Islet precursor cell (in vitro differentiated cells): ENCODE data around the gene PGBD2.
"Not testable (repeated sequence)": the region's sequence is repeated elsewhere in the genome, so short reads cannot be mapped to it uniquely, and the experiment has no call there.

Source experiments
- DNase-seq: peaks from one replicate; pipeline ENCODE4 v3.0.0-alpha.2; 2018

PGBD2 gene

GRCh38 chr1:248906009-248906752 is at the start of gene PGBD2:
PGBD2 (plus strand) TSS chr1:248906235; CDS start chr1:248913863, 7,628 bp downstream.
- DNase-seq: peak; percentile 98

GRCh38 chr1:248857201-248857600 is 48.8 kb upstream of the PGBD2 start:
- no peak for DNase-seq

- no peak for DNase-seq
Measured at GRCh38 chr1:248857749-248858095, 48.3 kb upstream of the PGBD2 start.

- DNase-seq: peak; percentile 95
Measured at GRCh38 chr1:248858096-248858890, 47.7 kb upstream of the PGBD2 start.

- DNase-seq: peak; percentile 98
Measured at GRCh38 chr1:248858891-248859889, 46.8 kb upstream of the PGBD2 start, which contains the start of gene ZNF692. ZNF692 (minus strand) TSS chr1:248859085; CDS start chr1:248858309, 776 bp downstream.

- DNase-seq: no peak
Measured at GRCh38 chr1:248860007-248860406, 46.0 kb upstream of the PGBD2 start.

- no peak for DNase-seq
Measured at GRCh38 chr1:248861616-248862015, 44.4 kb upstream of the PGBD2 start.

- no peak for DNase-seq
Measured at GRCh38 chr1:248862695-248862997, 43.4 kb upstream of the PGBD2 start.

- DNase-seq: peak; percentile 93
Measured at GRCh38 chr1:248862998-248863881, 42.8 kb upstream of the PGBD2 start.

GRCh38 chr1:248871837-248872401 is 34.1 kb upstream of the PGBD2 start:
- DNase-seq: no peak

- peak; percentile 96 for DNase-seq
Measured at GRCh38 chr1:248872752-248873408, 33.2 kb upstream of the PGBD2 start.

GRCh38 chr1:248873409-248873992 is 32.5 kb upstream of the PGBD2 start:
- DNase-seq: peak; percentile 99

GRCh38 chr1:248873993-248874533 is 32.0 kb upstream of the PGBD2 start:
- DNase-seq: peak; percentile 90

GRCh38 chr1:248881261-248881660 is 24.8 kb upstream of the PGBD2 start:
- DNase-seq: no peak

- DNase-seq: not testable (repeated sequence)
Measured at GRCh38 chr1:248882427-248882826, 23.6 kb upstream of the PGBD2 start.

GRCh38 chr1:248884632-248885295 is 21.3 kb upstream of the PGBD2 start:
- no peak for DNase-seq

GRCh38 chr1:248885646-248886045 is 20.4 kb upstream of the PGBD2 start:
- DNase-seq: no peak

GRCh38 chr1:248886237-248886895 is 19.7 kb upstream of the PGBD2 start:
- DNase-seq: no peak

- DNase-seq: not testable (repeated sequence)
Measured at GRCh38 chr1:248889914-248890243, 16.2 kb upstream of the PGBD2 start.
